HG03175 (cell line): ENCODE data around the gene TEX2.
"Not testable (repeated sequence)": the region's sequence is repeated elsewhere in the genome, so short reads cannot be mapped to it uniquely, and the experiment has no call there.

ENCODE experiments used
- ATAC-seq: cut with Tn5 transposase; IDR thresholded peaks from one replicate; pipeline ENCODE4 v1.9.1; 2021; ENCODE audit warnings: mild to moderate bottlenecking, moderate library complexity; ENCODE audit not compliant: unreplicated experiment

The TEX2 gene

DNA sequence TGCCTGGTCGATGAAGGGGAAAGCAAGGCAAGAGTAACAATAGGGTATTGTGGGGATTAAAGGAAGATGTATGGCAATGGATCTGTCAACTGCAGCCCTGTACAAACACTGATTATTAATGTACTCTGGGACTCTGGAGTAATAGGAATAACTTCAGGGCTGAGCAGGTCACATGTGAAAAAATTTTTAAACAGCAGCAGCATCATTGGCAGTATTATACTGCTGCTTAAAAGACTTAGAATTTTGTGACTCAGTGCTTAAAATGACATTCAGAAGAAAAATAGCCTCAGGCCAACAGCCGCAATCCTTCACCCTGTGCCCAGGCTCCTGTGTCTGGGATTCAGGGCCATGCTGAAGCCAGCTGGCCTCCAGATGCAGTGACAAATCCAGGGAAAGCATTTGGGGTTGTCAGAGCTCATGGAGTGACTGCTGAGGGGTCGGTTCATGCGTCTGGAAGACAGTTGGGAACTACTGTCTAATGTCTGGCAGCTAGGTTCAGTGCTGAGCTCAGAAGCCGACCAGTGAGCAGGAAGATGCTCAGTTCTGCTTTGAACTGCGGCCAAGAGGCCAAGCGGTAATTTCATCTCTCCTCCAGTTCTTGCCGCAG lies 22.2 kb downstream of the TEX2 start:
- ATAC-seq, result no peak

DNA sequence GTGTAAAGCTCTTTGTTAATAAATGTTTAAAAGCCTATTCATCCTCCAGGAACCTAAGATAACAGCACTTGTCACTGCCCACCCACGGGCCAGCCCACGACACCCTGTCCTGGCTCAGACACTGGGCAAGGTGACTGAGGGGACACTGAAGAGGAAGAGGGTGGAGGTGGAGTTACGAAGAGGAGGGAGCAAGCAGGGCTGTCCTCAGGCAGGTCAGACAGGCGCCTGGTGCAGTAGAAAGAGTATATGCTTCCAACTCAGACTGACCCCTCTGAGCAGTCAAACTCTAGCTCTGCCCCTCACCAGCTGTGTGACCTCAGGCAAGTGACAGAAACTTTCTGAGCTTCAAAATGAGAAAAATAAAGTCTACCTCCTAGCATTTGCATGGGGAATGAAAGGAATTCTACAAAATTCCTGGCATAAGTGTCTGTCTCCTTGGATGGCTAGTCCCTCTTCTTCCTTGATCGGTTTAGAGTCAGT lies 22.8 kb downstream of the TEX2 start:
- no peak for ATAC-seq

DNA sequence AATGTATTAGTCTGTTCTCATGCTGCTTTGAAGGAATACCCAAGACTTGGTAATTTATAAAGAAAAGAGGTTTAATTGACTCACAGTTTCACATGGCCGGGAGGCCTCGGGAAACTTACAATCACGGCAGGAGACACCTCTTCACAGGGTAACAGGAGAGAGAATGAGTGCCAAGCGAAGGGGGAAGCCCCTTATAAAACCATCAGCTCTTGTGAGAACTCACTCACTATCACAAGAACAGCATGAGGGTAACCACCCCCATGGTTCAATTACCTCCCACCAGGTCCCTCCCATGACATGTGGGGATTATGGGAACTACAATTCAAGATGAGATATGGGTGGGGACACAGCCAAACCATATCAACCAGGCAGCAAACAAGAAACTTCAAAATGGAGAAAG lies 24.6 kb downstream of the TEX2 start:
- not testable (repeated sequence) for ATAC-seq

DNA sequence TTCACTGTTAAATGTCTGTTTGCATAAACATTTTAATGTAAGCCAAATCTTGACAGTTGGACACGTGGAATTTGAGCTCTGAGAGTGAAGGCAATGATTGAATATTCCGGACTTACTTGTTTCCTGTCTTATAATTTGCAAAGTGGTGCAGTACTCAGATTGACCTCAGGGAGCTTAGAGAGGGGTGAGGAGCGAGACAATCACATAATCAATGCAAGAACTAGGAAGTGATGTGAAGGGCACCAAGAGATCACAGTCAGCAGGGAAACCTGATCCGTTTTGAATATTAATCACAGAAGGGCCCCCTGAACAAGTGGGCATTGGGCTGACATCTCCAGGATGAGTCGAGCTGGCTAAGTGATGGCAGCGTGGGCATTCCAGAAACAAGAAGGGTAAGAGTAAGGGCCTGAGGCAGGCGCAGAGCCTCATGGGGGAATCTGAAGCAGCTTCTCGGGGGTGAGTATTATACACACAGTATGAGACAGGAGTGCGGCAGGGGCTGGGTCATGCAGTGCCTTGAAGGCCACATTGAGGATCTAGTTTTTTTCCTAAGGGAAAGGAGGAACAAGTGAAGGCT lies 26.1 kb downstream of the TEX2 start:
- no peak for ATAC-seq

DNA sequence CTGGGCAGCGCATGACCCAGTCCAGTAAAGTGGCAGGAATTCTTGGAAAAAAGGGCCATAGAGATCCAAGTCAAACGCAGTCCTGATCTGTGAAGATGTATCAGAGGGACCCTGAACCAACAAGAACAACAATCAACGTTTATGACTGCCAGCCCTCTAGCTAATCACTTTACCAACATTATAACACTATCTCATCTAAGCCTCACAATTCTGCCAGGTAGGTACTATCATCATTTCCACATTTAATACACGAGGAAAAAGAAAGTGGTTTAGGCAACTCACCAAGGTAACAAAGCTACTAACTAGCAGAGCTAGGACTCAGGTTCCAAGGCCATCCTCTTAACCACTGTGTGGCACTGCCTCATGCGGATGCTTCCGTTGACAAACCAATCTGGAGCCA lies 28.1 kb downstream of the TEX2 start:
- ATAC-seq, result no peak

DNA sequence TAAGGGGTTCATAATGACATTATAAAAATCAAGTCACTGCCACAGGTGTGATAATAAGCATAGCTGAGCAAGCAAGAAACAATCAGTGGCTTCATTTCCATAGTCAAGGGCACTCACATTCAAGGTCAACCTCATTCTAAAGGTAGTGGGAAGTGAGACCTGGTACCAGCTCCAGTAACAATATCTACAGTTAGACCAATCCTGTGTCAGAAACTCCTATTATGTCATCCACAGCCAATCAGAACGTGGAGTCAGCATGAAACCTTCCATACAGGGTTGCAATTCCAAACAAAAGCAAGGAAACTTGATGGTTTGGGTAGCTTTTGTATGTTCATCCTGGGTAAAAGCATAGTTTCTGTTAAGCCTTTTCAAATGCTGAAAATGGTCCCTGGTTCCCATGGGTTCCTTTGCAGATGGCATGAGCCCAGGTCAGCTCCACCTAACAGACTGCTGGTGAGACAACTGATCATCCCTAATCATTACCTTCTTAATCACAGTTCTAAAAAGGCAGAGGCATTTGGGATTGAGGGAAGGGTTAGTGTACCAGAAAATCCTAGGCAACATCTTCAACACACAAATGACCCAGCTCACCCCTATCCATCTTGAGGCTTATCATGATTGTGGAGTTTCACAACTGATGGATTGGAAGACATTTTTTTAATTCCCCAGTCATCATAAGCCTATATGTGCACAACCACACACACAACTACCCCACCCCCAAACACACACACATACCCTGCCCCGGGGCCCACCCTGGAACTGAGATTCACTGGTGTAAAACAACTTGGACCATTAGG lies 30.4 kb downstream of the TEX2 start:
- no peak for ATAC-seq

DNA sequence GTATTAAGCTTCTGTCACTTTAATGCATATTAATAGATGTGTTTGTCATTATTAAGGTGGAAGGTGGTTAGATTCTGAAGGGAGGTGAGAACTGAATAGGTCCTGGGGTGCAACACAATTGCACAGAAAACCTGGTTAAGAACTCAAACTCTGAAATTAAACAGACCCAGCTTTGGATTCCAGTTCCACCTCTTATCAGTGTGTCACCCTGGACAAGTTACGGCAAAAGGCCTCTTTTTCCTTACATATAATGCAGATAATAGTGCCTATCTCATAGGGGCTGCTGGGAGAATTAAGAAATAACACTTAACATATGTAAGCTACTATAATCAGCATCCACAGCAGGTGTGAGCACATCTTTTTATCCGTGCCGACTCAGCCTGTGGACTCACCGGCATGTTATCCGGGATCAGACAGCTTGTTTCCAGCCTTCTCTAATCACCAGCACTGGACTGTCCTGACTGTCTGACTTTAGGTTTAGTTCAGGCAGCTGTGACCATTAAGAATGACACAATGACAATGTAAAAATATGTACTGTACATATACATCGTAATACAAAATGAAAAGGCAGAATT lies 31.4 kb downstream of the TEX2 start:
- no peak for ATAC-seq

DNA sequence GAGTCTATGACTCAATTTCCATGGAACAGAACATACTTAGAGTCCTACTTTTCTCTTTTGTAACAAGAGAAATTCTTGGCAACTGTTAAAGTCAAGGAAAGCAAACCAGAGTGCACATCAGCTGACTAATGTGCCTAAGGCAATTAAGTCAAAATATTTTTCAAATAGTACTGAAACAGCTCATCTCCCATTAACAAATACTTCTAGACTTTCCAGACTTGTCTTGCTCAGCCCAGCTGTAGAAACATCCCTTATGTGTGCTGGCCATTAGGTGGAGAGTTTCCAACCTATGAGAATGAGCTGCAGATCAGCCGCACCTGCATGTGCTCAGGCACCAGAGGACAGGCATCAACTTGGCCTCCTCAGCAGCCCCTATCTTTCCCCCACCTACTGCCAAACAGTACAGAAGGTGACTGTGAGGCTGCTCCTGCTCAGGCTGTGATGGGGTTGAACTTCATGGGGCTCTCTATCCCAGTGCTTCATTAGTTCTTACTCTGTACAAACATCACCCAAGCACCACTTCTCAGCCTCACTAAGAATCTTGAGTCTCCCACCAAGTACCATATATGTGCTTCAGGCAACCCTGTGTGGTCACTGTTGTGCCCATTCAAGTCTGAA lies 32.2 kb downstream of the TEX2 start:
- ATAC-seq, result no peak

DNA sequence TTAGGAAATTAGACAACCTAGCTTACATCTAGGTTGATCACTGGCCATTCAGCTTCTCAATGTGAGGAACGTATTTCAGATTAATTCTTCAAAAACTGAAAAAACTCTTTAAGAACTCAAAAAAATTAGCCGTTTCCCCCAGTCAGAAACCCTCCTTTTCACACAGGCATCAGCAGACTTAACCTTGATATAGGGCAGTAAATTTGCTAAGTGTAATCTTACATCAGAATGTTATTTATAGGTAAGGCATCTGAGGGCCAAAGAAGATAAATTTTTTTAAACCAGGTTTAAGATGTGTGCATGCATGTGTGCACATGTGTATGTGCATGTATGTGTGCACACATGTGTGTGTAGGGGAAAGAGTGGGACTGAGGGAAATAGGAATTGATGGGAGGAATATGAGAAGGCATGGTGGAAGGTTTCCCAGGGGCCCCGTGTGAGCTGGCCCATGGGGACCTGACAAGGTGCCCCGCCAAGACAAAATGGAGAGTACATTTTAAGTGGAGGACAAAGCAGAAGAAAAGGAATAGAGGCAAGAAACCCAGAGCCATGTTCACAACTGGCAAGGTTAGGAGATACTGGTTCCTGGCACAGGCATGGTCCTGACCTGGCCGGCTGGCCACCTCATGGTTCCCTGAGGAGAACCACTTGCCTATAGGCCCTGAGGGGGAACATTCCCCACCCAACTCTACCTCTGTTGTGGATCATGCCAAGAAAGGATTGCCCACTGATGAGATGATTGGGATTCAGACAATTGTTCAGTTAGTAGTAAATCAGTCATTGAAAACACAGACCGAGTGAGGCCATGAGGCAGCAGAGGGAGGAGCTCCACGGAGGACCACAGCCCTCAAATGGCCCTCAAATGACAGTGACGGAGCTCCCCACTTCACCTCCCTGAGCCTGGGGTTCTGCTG lies 33.0 kb downstream of the TEX2 start:
- no peak for ATAC-seq

DNA sequence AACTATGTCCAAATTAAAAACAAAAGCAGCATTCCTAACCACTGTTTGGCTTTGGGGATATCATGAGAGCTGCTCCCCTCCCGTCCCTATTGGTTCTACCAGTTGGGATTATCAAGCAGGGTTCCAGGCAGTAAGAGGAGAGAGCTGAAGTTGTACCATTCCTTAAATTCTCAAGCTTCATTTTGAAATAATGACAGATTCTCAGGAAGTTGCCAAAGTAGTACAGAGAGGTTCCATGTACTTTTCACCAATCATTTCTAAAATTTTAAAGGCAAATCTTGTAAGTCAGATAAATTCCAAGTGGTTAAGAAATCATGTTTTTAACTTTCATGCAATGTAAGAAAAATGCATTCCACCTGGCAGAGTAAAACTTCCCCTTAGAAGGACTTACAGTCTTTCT lies 36.9 kb downstream of the TEX2 start:
- ATAC-seq, result no peak

DNA sequence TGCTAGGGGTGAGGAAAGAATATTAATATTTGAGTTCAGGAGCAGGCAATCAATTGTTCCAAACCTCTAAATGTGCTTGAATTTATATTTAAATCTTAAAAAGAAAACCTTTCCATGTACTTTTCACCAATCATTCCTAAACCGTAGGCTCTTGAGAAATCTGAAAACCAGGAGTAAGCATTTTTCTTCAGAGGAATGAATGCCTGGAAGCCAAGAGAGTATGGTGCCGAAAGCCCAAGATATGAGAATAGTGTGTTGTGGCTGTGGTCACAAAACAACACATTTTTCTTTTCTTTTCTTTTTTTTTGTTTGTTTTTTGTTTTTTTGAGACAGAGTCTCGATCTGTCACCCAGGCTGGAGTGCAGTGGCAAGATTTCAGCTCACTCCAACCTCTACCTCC lies 37.6 kb downstream of the TEX2 start:
- no peak for ATAC-seq

DNA sequence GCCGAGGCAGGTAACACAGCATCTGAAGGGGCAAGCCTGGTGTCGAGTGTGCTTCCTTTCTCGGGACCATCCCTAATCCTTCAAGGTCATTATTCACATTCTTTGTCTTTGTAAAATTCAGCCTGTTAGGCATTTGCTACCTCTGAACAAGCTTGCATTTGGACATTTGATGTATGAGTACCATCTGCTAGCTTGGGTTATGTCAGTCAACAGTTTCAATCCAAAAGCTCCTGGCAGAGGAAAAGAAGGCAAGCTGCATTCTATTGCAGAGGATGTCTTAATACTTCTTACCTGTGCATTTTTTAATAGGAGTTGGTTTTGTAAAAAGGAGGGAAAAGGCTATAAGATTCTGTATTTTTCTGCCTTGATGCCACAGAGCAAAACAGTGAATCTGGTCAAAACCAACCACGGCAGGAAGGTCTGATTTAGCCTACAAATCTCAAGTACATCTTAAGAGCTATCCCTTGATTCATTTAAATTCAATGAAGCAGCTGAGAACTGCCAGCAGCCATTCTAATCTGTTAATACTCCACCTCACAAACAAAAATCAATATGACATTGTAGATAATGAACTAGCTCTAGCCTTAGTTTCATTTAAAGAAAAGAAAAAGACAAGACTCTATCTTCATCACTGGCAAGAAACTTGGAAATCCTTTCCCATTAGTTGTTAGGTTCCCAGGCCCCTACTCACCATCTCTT lies 39.0 kb downstream of the TEX2 start:
- ATAC-seq, result no peak

DNA sequence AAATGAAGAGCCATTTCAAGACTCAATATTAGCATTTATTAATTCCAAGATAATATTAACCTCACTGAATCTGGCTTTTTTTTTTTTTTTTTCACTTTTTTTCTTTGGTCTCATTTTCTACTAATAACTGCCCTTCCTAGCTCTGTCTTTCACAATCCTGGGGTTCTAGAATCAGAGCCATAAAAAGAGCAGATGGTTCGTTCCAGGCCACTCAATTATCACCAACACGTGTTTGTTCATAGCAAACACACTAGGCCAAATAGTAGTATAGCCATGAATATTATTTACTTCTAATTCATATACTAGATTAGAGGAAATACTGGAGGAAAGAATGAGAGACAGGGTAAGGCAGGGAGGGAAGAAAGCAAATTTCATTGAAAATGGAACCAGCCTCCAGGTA lies 39.8 kb downstream of the TEX2 start:
- ATAC-seq, result no peak

DNA sequence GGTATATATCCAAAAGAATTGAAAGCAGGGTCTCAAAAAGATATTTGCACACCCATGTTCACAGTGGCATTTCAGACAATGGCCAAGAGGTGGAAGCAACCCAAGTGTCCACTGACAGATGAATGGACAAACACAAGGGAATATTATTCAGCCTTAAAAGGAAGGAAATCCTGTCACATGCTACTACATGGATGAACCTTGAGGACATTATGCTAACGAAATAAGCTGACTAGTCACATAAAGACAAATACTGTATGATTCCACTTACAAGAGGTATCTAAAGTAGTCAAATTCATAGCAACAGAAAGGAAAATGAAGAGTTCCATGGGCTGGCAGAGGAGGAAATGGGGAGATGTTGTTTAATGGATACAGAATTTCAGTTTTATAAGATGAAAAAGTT lies 41.4 kb downstream of the TEX2 start:
- no peak for ATAC-seq

DNA sequence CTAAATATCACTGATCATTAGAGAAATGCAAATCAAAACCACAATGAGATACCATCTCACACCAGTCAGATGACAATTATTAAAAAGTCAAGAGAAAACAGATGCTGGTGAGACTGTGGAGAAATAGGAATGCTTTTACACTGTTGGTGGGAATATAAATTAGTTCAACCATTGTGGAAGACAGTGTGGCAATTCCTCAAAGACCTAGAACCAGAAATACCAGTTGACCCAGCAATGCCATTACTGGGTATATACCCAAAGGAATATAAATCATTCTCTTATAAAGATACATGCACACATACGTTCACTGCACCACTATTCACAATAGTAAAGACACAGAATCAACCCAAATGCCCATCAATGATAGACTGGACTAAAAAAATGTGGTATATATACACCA lies 42.5 kb downstream of the TEX2 start:
- ATAC-seq, result not testable (repeated sequence)

DNA sequence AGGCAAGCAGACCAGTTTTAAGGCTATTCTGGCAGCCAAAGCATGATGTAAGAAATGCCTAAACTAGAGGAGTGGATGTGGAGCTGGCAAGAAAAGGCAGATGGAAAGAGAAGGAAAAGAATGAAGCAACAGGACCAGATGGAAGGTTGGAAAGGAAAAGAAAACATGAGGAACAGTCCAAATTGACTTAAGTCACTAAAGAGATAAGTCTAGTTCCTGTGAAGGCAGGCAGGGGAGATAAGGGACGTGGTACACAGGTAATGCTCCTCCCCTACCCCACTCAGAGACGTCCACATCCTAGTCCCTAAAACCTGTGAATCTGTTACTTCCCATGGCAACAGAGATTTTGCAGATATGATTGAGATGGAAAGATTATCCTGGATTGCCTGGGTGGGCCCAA lies 43.5 kb downstream of the TEX2 start:
- ATAC-seq, result no peak

DNA sequence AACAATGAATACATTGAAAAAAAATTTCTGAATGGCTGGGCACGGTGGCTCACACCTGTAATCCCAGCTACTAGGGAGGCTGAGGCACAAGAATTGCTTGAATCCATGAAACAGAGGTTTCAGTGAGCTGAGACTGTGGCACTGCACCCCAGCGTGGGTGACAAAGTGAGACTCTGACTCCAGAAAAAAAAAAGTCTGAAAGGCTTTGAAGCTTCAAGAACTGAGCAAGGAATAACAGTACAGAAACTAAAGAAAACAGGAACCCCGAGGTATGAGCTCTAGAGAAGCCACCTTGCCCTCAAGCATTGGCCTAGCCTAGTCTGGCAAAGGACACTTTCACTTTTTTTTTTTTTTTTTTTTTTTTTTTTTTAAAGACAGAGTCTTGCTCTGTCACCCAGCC lies 45.0 kb downstream of the TEX2 start:
- ATAC-seq, result no peak

DNA sequence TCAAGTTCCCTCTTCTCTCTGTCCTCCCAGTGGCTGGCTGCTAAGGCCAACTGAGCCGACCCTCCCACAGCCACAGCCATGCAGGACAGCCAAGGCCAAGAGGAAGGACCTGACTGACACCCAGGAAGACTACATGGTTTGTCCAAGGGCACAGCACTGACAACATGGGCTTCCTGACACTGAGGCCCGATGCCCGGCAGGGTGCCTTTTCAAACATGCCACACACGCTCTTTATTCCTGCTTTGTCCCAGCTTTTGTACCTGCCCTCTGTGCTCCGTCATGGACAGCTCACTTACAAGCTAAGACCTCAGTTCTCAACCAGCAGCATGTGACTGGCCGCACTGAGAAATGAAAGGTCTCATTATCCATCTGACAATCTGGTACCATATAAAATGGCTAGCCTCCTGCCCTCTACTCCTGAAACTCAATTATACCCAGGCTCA lies 45.8 kb downstream of the TEX2 start:
- ATAC-seq, result no peak

DNA sequence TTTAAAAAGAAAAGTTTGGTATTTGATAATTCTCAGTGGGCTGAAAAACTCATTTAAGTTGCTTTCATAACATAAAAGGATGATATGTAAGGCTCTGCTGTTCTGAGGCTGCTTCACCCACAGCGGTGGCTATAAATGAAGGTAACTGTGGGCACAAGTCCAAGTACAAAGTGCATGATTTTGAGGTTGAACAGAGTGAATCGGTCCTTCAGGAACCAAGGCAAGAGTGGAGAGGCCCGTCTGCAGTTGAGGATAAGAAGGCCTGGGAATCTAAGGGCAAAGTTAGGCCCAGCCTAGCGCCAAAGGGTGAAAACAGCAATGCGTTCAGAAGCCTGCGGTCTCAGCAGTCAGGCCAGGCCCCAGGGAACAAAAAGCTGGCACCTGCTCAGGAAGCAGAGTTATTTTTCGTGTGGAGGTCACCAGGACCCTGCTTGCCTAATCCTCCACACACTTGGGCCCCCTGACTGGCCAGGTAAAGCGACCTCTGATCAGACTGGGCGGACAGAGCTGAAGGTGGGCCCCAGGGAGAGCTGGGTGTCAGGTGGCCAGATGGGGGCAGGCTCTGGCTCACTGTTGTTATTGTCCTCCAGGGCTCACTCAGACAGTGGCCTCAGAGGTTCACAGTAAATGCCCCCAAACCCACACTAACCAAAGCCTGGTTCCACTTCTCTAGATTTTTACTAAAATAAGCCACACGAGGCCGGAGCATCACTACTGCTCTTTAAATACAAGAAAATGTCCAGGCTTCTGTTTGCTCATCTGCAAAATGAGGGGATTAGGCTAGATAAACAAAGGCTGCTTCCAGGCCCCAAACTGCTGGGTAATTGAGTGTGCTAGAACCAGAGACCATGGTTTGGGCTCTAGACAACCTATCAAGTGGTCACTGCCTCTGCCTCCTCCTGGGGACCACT lies 46.5 kb downstream of the TEX2 start:
- no peak for ATAC-seq
